Activated CD4-positive, alpha-beta T cell treated with anti-CD3 and anti-CD28 coated beads, Interleukin-2, amount 10 ng/mL, durations not matched to agents 24 days and 14 days (primary cell): ENCODE results near the gene TMEM120A. TPM values are rescaled to one million over a fixed set of nuclear protein-coding genes. Genes with fewer than 3 reads are reported as not detected.

Source experiments
- DNase-seq: peaks from one replicate; pipeline ENCODE4 v3.0.0; 2022
- H3K27ac Mint-ChIP-seq: one replicate; pipeline ENCODE4 v1.8.0; 2022; ENCODE audit warnings: mild to moderate bottlenecking, mixed read lengths
- H3K27me3 Mint-ChIP-seq: one replicate; pipeline ENCODE4 v1.8.0; 2022; ENCODE audit warnings: mixed read lengths
- H3K36me3 Mint-ChIP-seq: one replicate; pipeline ENCODE4 v1.8.0; 2022; ENCODE audit warnings: low read depth, mild to moderate bottlenecking, mixed read lengths
- H3K4me1 Mint-ChIP-seq: one replicate; pipeline ENCODE4 v1.8.0; 2021; ENCODE audit warnings: mixed read lengths
- H3K4me3 Mint-ChIP-seq: one replicate; pipeline ENCODE4 v1.8.0; 2022; ENCODE audit warnings: mild to moderate bottlenecking, moderate library complexity, mixed read lengths
- H3K9me3 Mint-ChIP-seq: one replicate; pipeline ENCODE4 v1.8.0; 2021; ENCODE audit warnings: mixed read lengths
- intact Hi-C: fragments of 100-400 bp; cut with micrococcal nuclease; formaldehyde crosslinking; loops from one replicate; pipeline ENCODE4 v1.15.1; 2023
- total RNA-seq: library from RNA; stranded (reverse); gene quantifications from 2 replicates; pipeline ENCODE4 v1.2.3, GENCODE V29; 2022

The TMEM120A gene
- total RNA-seq, 1 donor from 2014 or later = 36.1 TPM

DNA sequence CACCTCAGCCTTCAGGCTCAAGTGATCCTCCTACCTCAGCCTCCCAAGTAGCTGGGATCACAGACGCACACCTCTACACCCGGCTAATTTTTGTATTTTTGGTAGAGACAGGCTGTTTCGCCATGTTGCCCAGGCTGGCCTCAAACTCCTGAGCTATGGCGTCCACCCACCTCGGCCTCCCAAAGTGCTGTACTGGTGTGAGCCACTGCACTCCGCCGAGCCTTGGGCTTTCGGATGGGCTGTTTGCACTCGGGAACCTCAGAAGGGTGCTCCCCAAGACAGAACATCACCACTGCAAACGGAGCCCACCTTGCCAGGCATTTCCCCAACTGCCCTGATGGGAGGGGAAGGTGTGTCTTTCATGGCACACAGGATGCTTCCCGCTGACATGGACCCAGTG, 27.3 kb downstream of the TMEM120A start:
- Mint-ChIP-seq H3K4me1 (peaks cover 4% of the 10 kb centered on the region), H3K4me3 (no peak overlapping the region), H3K36me3 (peaks cover 5% of the 10 kb centered on the region), H3K27ac (no peak overlapping the region), H3K9me3 (no peaks in the 10 kb centered on the region), H3K27me3 (no peaks in the 10 kb centered on the region)
- no peak for DNase-seq
- intact Hi-C loops = no loop called here

DNA sequence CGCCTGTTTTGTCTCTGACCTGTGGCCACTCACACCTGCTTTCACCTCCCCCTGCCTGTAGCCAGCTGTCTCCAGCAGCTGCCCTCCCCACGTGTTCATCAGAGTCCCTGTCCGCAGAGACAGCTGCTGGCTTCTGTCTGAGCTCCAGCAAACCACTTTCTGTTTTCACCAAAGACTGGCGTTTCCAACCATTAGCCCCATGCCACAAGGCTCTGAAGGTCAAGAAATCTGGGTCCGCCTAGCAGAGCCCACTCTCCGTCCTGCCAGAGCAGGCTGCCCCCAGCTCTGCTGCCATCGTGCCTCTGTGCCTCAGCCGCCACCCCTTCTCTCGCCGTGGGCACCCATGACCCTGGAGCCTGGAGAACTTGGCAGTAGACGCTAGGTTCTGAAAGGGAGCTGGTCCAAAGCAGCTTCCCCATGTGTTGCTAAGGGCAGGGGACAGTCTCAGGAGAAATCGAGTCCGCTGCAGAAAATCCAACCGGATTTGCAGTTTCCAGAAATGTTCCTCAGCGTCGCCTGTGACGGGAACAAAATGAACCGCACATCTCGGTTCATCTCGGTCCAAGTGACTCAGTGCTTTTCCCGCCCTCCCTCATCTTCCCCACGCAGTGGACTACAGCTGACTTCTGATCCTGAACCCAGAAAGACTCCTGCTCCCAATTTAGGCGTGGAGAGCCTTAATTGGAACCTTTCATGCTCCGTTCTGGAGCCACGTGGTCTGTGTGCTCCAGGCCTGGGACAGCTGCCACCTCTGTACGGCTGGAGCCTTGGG, 28.0 kb downstream of the TMEM120A start:
- intact Hi-C loops = no loop called here
- Mint-ChIP-seq H3K4me3 (no peak overlapping the region), H3K36me3 (no peaks in the 10 kb centered on the region), H3K27me3 (no peaks in the 10 kb centered on the region), H3K4me1 (no peaks in the 10 kb centered on the region), H3K9me3 (no peaks in the 10 kb centered on the region), H3K27ac (no peak overlapping the region)
- DNase-seq = no peak

DNA sequence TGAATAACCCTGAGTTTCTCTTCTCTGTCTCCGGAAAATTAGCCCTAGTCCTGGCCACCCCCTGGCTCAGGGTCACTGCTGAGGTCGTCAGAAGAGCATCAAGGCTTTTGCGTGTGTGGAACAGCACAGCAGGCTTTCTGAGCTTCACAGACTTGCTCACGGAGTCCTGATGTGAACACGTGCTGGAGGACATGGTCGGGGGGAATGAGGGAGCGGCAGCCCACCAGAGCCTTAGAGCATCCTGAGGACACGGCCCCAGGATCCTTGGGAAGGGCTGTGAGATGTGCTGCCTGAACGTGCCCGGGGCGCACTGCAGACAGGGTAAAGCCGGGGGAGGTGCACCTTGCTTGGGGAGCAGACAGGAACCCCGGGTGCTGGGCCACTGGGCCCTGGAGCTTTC, 28.8 kb downstream of the TMEM120A start:
- intact Hi-C loops = no loop called here
- Mint-ChIP-seq H3K4me3 (no peak overlapping the region), H3K27ac (no peak overlapping the region), H3K4me1 (no peaks in the 10 kb centered on the region), H3K9me3 (no peaks in the 10 kb centered on the region), H3K27me3 (no peaks in the 10 kb centered on the region), H3K36me3 (no peaks in the 10 kb centered on the region)
- DNase-seq = no peak

DNA sequence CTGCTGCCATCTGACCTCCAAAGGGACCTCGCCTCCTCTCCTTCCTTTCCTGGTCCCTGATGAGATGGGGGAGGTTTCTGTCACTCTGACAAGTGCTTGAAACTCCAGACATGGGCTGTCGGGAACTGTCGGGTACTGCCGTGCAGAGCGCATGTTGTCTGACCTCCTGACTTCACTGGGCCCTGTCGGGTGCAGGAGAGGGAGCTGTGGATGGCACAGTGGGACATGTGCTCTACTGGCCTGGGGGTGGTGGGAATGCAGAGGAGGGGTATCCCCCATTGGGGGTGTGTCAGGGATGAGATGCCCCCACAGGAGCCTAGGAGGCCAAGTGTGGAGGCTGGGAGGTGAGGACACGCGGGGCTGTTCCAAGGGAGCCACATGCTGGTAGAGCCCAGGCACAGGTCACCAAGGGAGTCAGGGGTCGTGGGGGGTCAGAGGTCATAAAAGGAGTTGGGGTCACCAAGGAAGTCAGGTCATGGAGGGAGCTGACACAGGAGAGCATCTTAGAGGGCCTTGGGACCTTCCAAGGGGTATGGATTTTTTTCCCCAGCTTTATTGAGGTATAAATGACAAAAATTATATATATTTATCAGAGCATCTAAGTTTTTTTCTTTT, 30.9 kb downstream of the TMEM120A start:
- Mint-ChIP-seq H3K27me3 (no peaks in the 10 kb centered on the region), H3K27ac (no peak overlapping the region), H3K9me3 (no peaks in the 10 kb centered on the region), H3K4me1 (no peaks in the 10 kb centered on the region), H3K4me3 (no peak overlapping the region), H3K36me3 (peaks cover under 1% of the 10 kb centered on the region)
- intact Hi-C loops = no loop called here
- no peak for DNase-seq

DNA sequence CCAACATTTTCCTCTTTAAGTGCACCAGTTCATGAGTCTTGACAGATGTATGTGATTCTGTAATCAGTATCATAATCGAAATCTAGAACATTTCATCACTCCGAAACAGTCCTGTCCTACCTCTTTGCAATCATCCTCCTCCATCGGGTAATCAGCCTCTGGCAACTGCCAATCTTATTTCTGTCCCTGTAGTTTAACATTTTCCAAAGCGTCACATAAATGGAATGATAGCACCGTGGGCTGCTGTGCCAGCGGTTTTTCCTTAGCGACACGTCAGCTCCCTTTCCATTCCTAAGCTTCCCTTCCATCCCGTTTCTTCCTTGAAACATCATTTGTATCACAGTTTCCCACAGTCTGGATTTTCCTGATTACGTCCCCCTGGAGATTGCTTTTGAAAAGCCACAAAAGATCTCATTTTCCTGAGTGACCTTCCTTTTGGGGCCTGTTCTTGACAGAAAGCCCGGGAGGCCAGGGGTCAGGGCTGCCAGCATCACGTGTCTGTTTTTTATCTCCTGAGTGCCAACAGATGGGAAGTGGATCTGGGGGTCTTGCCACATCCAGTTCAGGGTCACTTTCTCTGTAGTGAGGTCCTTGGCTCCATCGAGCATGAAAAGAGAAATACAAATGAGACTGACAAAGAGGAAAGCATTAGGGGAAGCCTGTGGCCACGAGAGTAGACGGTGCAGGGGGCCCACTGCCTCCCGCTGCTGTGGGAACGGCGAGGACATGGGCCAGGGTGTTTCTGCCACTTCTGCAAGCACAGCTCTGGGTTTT, 31.6 kb downstream of the TMEM120A start:
- Mint-ChIP-seq H3K4me3 (no peak overlapping the region), H3K27ac (no peak overlapping the region), H3K36me3 (peaks cover 3% of the 10 kb centered on the region), H3K4me1 (no peaks in the 10 kb centered on the region), H3K27me3 (no peaks in the 10 kb centered on the region), H3K9me3 (no peaks in the 10 kb centered on the region)
- intact Hi-C loops = no loop called here
- no peak for DNase-seq

DNA sequence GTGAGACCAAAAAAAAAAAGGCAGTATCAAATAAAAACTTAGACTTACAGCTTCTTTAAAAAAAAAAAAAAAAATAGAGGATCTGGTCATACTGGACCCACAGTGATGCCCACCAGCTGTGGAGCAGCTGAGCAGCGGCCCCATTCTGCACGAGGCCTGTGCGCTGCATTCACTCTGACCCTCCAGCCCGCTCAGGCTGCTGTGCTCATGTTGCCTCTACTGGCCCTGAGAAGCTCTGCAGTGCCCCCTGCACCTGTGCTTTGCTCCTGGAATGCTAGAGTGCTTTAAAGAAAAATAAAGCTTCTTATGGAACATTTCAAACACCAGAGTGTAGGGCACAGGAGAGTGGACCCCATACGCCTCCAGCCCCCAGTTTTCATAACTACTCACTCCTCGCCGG, 33.2 kb downstream of the TMEM120A start:
- intact Hi-C loops = no loop called here
- Mint-ChIP-seq H3K36me3 (peaks cover 9% of the 10 kb centered on the region), H3K27me3 (no peaks in the 10 kb centered on the region)

DNA sequence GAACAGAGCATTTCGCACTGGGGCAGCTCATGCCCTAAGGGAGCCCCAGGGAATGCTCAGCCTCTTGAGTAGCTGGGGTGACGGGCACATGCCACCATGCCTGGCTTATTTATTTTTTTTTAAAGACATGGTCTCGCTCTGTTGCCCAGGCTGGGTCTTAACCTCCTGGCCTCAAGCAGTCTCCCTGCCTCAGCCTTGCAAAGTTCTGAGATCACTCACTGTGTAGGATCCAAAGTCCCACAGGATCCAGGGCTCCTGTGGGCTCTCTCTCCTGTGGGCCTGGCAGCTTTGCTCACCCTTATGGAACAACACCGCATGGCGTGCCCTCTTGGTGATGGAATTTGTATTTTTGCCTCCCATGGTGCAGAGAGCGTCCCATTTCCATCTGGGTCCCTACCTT, 34.0 kb downstream of the TMEM120A start:
- H3K9me3 Mint-ChIP-seq = no peaks in the 10 kb centered on the region
- no peak for DNase-seq
- H3K36me3 Mint-ChIP-seq = peaks cover 12% of the 10 kb centered on the region
- H3K4me3 Mint-ChIP-seq = no peak overlapping the region
- no peak overlapping the region for H3K27ac Mint-ChIP-seq
- H3K27me3 Mint-ChIP-seq = no peaks in the 10 kb centered on the region
- intact Hi-C loops = no loop called here
- no peaks in the 10 kb centered on the region for H3K4me1 Mint-ChIP-seq

More for the DNA sequence above, 33.2 kb downstream of the TMEM120A start:
- H3K4me3 Mint-ChIP-seq = no peak overlapping the region
- no peaks in the 10 kb centered on the region for H3K4me1 Mint-ChIP-seq
- no peak for DNase-seq
- H3K27ac Mint-ChIP-seq = no peak overlapping the region
- H3K9me3 Mint-ChIP-seq = no peaks in the 10 kb centered on the region

DNA sequence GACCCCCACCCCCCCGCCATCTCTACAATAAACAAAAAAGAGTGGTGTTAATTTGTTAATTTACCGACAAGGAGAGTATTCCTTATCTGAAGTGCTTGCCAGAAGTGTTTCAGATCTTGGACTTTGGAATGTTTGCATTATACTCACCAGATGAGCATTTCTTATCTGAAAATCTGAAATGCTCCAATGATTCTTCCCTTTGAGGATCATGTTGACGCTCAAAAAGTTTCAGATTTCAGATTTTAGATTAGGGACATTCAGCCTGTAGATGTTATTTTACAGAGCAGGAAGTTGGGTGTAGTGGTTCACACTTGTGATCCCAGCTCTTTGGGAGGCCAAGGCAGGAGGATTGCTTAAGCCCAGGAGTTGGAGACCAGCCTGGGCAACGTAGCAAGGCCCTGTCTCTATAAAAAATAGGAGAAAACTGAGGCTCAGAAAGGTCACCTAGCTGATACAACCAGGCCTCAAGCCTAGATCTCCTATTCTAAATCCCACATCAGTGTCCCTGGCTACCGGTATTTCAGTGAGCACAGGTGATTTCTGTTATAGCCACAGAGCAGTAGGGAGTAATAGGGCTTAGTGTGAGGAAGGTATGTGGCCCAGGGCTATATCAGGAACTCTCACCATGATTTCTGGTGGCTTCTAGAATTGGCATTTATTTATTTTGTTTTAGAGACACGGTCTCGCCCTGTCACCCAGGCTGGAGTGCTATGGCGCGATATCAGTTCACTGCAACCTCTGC, 35.4 kb downstream of the TMEM120A start:
- Mint-ChIP-seq H3K9me3 (no peaks in the 10 kb centered on the region), H3K36me3 (peaks cover 14% of the 10 kb centered on the region), H3K27ac (no peak overlapping the region), H3K27me3 (no peaks in the 10 kb centered on the region), H3K4me1 (no peaks in the 10 kb centered on the region), H3K4me3 (no peak overlapping the region)
- intact Hi-C loops = no loop called here
- no peak for DNase-seq

DNA sequence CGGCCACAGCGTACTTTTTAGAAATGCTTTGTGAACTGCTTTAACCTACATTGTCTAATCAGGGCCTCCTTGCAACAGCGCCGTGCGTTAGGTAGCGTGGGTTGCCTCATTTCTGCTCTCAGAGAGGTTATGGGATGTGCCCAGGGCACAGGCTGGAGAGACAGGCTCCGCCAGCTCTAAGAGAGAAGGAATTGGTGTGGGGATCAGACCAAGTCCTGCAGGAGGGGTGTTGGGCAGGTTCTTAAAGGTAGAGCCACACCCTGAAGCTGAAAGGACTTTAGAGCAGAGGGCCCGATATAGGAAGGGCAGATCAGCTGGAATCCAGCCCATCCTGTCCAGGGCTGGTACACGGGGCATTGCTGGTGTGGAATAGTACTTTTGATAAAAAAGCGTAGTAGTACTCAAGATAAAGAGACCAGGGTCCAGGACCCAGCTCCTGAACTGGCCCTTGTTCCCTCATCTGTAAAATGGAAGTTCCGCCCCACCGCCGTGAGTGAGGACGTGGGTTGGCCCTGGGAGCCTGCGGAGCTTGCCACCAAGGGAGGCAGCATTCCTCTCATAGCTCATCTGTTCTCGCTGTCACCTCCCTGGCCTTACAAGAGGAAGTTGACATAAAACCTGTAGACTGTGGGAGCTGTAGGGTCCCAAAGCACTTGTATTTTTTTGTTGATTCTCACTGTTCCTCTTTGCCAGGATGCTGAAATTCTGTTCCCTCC, 37.2 kb downstream of the TMEM120A start:
- Mint-ChIP-seq H3K4me1 (no peaks in the 10 kb centered on the region), H3K4me3 (no peak overlapping the region), H3K27ac (no peak overlapping the region), H3K27me3 (no peaks in the 10 kb centered on the region), H3K9me3 (no peaks in the 10 kb centered on the region), H3K36me3 (peaks cover 16% of the 10 kb centered on the region)
- no peak for DNase-seq
- intact Hi-C loops = no loop called here

DNA sequence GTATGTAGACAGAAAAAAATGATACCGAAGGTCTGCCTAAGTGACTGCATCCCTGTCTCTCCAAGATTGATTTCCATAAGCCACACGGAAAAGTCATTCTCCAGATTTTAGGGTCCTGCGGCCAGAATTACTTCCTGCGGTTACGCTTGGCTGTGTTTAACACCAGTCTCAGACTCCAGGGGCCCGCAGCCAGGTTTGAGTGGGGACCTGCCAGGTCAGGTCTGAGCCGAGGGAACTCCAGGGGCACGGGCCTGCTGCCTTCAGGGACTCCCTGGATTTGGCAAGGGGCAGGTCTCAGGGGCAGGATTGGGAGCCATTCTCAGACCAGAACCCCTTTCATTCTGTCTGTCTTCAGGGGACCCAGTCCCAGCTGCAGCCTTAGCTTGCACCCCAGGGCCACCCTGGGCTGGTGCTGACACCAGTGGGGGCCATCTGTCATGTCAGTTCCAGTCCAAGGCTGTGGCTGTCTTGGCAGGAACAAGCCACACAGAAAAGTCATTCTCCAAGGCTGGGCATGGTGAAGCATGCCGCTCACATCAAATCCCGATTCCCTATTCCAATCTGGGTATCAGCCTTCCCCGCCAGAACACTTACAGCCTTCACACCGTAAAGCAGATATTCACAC, 39.0 kb downstream of the TMEM120A start:
- H3K27ac Mint-ChIP-seq = no peak overlapping the region
- intact Hi-C loops = no loop called here
- H3K4me3 Mint-ChIP-seq = no peak overlapping the region
- H3K4me1 Mint-ChIP-seq = no peaks in the 10 kb centered on the region
- no peaks in the 10 kb centered on the region for H3K9me3 Mint-ChIP-seq
- H3K27me3 Mint-ChIP-seq = no peaks in the 10 kb centered on the region
- peaks cover 16% of the 10 kb centered on the region for H3K36me3 Mint-ChIP-seq
- no peak for DNase-seq

DNA sequence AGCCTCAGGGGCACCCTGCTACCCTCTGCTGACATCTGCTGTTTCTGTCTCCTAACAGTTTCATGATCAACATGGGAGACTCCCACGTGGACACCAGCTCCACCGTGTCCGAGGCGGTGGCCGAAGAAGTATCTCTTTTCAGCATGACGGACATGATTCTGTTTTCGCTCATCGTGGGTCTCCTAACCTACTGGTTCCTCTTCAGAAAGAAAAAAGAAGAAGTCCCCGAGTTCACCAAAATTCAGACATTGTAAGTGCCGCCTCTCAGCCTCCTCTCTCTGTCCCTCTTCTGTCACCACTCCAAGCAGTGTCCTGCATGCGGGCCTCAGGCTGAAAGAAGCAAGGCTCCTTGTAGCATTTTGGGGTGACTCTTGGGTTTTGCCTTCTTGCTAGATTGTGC, 40.5 kb downstream of the TMEM120A start:
- no peak for DNase-seq
- H3K4me3 Mint-ChIP-seq = no peak overlapping the region
- no peaks in the 10 kb centered on the region for H3K9me3 Mint-ChIP-seq
- no peak overlapping the region for H3K27ac Mint-ChIP-seq
- H3K36me3 Mint-ChIP-seq = peaks cover 16% of the 10 kb centered on the region
- no peaks in the 10 kb centered on the region for H3K4me1 Mint-ChIP-seq
- H3K27me3 Mint-ChIP-seq = no peaks in the 10 kb centered on the region
- intact Hi-C loops = no loop called here

DNA sequence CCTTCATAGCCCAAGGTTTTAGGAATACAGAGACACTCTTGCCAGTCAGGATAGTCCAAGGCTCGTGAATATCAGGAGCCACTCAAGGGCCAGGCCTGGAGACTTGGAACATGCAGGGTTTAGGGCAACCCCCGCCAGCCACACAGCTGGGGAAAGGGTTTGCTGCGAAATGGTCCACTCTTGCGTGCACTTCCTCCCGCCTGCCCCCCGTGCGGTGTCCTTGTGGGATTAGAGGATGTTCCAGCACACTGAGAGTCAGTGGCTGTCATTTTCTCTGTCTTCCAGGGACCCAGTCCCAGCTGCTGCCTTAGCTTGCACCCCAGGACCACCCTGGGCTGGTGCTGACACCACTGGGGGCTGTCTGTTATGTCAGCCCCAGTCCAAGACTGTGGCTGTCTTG, 41.0 kb downstream of the TMEM120A start:
- intact Hi-C loops = no loop called here
- Mint-ChIP-seq H3K36me3 (peaks cover 15% of the 10 kb centered on the region), H3K4me3 (no peak overlapping the region), H3K9me3 (no peaks in the 10 kb centered on the region), H3K27ac (no peak overlapping the region), H3K27me3 (no peaks in the 10 kb centered on the region), H3K4me1 (no peaks in the 10 kb centered on the region)
- no peak for DNase-seq

DNA sequence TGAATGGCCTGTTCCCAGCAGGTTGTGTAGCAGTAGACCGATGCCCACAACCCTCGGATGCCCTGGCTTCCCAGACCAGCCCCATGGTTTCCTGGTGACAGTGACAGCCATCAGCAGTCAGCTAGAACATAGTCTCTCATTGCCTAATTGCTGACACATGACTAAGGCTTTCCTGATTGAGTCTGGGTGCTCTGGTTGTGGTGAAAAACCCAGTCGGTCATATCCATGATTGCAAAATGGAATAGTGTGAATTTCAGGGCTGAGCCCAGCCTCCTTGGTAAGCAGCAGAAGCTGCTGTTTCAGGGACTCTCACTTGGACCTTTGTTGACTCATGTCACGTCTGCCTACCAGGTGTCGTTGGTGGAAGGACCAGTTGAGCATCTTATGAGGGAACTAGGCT, 42.9 kb downstream of the TMEM120A start:
- no peaks in the 10 kb centered on the region for H3K4me1 Mint-ChIP-seq
- H3K36me3 Mint-ChIP-seq = peaks cover 7% of the 10 kb centered on the region
- DNase-seq = no peak
- no peak overlapping the region for H3K27ac Mint-ChIP-seq
- no peaks in the 10 kb centered on the region for H3K27me3 Mint-ChIP-seq
- H3K4me3 Mint-ChIP-seq = no peak overlapping the region
- no peaks in the 10 kb centered on the region for H3K9me3 Mint-ChIP-seq
- intact Hi-C loops = no loop called here
